NB4 (cell line): Measurements from ENCODE around the gene DNAJC28.
"Not testable (repeated sequence)": the region's sequence is repeated elsewhere in the genome, so short reads cannot be mapped to it uniquely, and the experiment has no call there.

Experiments
- DNase-seq: peaks from one replicate; pipeline ENCODE4 v3.0.0; 2010; ENCODE audit warnings: low read depth
- H3K4me3 ChIP-seq: one replicate; pipeline ENCODE4 v1.5.1; 2011; ENCODE audit warnings: mild to moderate bottlenecking, low read depth, low read length, moderate library complexity
- MAX ChIP-seq: IDR thresholded peaks from 2 replicates; pipeline ENCODE4 v1.6.1; 2011; ENCODE audit warnings: low read depth, low read length
- MYC ChIP-seq: IDR thresholded peaks from 2 replicates; pipeline ENCODE4 v1.6.1; 2011; ENCODE audit warnings: low read depth, low read length
- POLR2A ChIP-seq: IDR thresholded peaks from 2 replicates; pipeline ENCODE4 v1.6.1; 2011; ENCODE audit warnings: mild to moderate bottlenecking; ENCODE audit not compliant: insufficient read length; ENCODE audit errors: extremely low read depth
- TF ChIP-seq, protein P1 (sequence below): IDR thresholded peaks from one replicate; pipeline ENCODE4 v1.5.1; 2012; ENCODE audit warnings: low read depth, low read length

The DNAJC28 gene

DNA sequence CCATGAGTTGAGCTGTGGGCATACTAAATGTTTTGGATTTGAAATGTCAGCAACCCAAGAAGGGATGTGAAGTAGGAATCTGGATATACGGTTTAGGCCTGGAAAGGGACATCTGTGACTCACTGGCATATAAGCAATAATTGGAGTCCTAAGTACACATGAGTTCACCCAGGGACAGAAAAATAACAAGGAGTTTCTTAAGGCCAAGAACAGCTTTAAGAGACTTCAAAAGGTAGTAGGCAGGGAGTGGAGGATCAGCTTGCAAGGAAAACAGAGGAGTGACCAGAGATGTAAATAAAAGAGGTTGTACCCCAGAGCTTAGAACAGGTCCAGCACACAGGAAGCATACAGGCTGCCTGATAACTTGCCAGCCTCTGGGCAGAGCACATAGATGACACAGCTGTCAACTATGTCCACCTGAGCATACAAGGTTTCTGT lies 39.9 kb downstream of the DNAJC28 start:
- DNase-seq = no peak
- no peak overlapping the region for H3K4me3 ChIP-seq
- TF ChIP-seq, protein P1, sequence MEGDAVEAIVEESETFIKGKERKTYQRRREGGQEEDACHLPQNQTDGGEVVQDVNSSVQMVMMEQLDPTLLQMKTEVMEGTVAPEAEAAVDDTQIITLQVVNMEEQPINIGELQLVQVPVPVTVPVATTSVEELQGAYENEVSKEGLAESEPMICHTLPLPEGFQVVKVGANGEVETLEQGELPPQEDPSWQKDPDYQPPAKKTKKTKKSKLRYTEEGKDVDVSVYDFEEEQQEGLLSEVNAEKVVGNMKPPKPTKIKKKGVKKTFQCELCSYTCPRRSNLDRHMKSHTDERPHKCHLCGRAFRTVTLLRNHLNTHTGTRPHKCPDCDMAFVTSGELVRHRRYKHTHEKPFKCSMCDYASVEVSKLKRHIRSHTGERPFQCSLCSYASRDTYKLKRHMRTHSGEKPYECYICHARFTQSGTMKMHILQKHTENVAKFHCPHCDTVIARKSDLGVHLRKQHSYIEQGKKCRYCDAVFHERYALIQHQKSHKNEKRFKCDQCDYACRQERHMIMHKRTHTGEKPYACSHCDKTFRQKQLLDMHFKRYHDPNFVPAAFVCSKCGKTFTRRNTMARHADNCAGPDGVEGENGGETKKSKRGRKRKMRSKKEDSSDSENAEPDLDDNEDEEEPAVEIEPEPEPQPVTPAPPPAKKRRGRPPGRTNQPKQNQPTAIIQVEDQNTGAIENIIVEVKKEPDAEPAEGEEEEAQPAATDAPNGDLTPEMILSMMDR = no peak
- no peak for TF ChIP-seq POLR2A
- no peak for TF ChIP-seq MAX
- TF ChIP-seq MYC = no peak

DNA sequence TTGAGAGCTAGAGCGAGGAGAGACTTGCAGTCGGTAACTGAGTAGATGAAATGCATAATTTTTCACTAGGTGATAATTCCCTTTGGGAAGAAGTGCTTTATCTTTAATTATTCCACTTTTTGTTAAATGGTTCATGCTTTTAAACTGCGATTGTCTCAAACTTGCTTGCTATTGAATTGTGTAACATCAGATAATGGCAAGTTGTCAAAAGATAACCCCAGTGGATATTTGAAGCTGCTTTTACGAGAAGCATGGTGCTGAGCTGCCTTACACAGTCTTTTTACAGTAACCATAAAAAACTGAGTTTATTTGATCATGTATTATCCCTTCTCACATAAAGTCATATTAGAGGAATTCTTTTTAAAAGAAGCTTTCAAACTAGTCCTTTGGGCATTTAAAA lies 41.9 kb downstream of the DNAJC28 start:
- TF ChIP-seq, protein P1 = no peak
- no peak for TF ChIP-seq POLR2A
- no peak for TF ChIP-seq MAX
- no peak for TF ChIP-seq MYC
- no peak for DNase-seq
- H3K4me3 ChIP-seq = no peak overlapping the region

- not testable (repeated sequence) for H3K4me3 ChIP-seq, DNase-seq
Observed at GRCh38 chr21:33446620-33447019, 44.9 kb downstream of the DNAJC28 start.

DNA sequence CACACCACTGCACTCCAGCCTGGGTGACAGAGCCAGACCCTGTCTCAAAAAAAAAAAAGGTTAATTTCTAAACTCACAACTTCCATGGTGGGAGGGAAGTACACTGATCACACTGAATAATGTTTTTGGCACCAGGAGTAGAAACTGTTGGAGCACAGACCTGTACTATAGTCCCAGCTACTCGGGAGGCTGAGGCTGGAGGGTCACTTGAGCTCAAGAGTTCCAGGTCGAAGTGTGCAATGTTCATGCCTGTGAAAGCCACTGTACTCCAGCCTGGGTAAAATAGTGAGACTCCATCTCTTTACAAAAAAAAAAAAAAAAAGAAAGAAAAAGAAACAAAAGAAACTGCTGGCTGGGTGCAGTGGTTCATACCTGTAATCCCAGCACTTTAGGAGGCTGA lies 47.0 kb downstream of the DNAJC28 start:
- no peak for DNase-seq
- no peak for TF ChIP-seq MAX
- TF ChIP-seq, protein P1 = no peak
- no peak for TF ChIP-seq MYC
- no peak for TF ChIP-seq POLR2A
- H3K4me3 ChIP-seq = no peak overlapping the region

DNA sequence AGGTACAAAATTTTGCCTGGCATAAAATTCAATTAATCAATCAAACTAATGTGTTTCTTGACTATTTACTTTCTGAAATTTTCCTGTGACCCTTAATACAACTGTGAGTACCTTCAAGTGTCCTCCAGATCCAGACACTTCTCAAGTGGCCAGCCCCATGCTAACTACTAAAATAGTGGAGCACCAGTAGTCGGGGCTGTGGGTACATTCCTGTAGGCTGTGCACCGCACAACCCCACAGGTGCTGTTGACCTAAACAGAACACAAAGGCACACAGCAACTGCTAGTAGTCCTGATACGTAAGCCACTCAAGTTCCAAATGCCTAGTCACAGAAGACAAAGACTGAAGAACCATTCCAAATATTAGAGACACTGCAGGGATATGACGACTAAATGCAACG lies 48.3 kb downstream of the DNAJC28 start:
- DNase-seq = no peak
- TF ChIP-seq, protein P1 = no peak
- TF ChIP-seq MYC = no peak
- TF ChIP-seq MAX = no peak
- no peak overlapping the region for H3K4me3 ChIP-seq

DNA sequence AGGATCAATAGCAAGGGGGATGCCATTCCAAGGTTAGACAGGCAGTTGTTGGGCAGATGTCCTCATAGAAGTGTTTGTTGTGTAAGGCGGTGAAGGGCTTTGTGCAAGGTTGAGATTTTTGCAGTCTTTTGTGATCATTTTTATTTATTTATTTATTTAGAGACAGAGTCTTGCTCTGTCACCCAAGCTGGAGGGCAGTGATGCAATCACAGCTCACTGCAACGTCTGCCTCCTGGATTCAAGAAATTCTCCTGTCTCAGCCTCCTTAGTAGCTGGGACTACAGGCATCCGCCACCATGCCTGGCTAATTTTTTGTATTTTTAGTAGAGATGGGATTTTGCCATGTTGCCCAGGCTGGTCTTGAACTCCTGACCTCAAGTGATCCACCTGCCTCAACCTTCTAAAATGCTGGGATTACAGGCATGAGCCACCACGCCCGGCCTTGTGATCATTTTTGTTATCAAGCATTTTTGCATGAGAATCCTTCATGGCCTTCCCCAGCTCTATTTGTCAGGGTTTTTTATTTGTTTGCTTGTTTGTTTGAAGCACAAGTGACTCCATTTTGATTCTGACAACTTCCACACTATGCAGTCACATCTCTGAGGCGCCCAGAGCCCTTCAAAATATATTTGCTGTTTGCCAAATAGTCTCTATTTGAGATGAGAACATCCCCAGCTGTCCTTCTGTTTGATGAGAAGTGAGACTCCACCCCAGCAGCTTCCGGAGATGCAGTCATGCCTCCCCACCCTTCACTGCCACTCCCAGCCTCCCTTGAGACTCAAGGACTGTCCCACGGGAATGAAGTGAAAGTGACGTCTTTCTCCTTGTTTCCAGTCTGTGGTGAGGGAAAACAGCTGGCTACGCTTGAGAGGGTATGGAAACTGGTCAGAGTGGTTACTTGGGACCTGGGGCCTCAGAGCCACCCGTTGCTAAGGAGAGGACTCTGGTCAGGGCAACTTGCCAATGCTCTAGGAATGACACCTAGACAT lies 49.7 kb downstream of the DNAJC28 start:
- TF ChIP-seq POLR2A = no peak
- no peak for TF ChIP-seq MAX
- no peak for TF ChIP-seq MYC
- TF ChIP-seq, protein P1 = no peak
- no peak overlapping the region for H3K4me3 ChIP-seq

More for the DNA sequence above, 49.7 kb downstream of the DNAJC28 start:
- DNase-seq = peak; percentile 23
